ENCODE data around the gene CCDC158. TPM values are rescaled to one million over a fixed set of nuclear protein-coding genes. Genes with fewer than 3 reads are reported as not detected.

Gene CCDC158
- total RNA-seq, 1 donor from 2014 or later = 0.81 TPM

- intact Hi-C loops (cut with DNase I) = no loop called here
- DNase-seq (ENCODE audit: low spot score) = no peak
Observed at GRCh38 chr4:76270244-76271175, 150.4 kb downstream of the CCDC158 start.

- intact Hi-C loops (cut with DNase I) = no loop called here
- no peak for DNase-seq (ENCODE audit: low spot score)
Observed at GRCh38 chr4:76267811-76268210, 153.1 kb downstream of the CCDC158 start.

GRCh38 chr4:76266627-76267026 is 154.3 kb downstream of the CCDC158 start:
- intact Hi-C loops (cut with DNase I) = no loop called here

GRCh38 chr4:76265631-76266218 is 155.2 kb downstream of the CCDC158 start:
- intact Hi-C loops (cut with DNase I) = no loop called here

More at GRCh38 chr4:76266627-76267026, 154.3 kb downstream of the CCDC158 start:
- no peak for DNase-seq (ENCODE audit: low spot score)

More at GRCh38 chr4:76265631-76266218, 155.2 kb downstream of the CCDC158 start:
- no peak for DNase-seq (ENCODE audit: low spot score)

Other genes with a start within 250 kb of the CCDC158 start
- 114 TPM for gene SCARB2, start 207.3 kb downstream of the CCDC158 start, total RNA-seq
- gene FAM47E, start 169.4 kb downstream of the CCDC158 start, total RNA-seq = 2.9 TPM
- 37.6 TPM for gene STBD1, start 114.4 kb downstream of the CCDC158 start, total RNA-seq
- gene SHROOM3, start 14.1 kb upstream of the CCDC158 start, total RNA-seq = 25.0 TPM